ENCODE measurements around the gene CD300LB.
"Not testable (repeated sequence)": the region's sequence is repeated elsewhere in the genome, so short reads cannot be mapped to it uniquely, and the experiment has no call there.

The CD300LB gene

GRCh38 chr17:74514632-74515334 lies 16.5 kb downstream of the CD300LB start:
- H3K36me3 Mint-ChIP-seq = peaks cover 10% of the 10 kb centered on the region
- peaks cover 23% of the 10 kb centered on the region for H3K9me3 Mint-ChIP-seq
- H3K27me3 Mint-ChIP-seq = peaks cover 66% of the 10 kb centered on the region
- DNase-seq = peak; percentile 66
- H3K4me3 Mint-ChIP-seq = peak overlapping the region; percentile 67
- H3K4me1 Mint-ChIP-seq = peaks cover 6% of the 10 kb centered on the region
- peak overlapping the region; percentile 91 for H3K27ac Mint-ChIP-seq
- CTCF ChIA-PET = no interaction called here

DNA sequence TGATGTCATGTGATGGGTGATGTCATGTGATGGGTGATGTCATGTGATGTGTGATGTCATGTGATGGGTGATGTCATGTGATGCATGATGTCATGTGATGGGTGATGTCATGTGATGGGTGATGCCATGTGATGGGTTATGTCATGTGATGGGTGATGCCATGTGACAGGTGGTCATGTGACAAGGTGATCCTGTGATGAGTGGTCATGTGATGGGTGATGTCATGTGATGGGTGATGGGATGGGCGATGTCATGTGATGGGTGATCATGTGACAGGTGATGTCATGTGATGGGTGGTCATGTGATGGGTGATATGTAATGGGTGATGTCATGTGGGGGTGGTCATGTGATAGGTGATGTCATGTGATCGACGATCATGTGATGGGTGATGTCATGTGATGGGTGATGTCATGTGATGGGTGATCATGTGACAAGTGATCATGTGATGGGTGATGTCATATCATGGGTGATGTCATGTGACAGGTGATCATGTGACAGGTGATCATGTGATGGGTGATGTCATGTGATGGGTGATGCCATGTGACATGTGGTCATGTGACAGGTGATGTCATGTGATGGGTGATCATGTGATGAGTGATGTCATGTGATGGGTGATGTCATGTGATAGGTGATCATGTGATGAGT lies 17.2 kb downstream of the CD300LB start:
- H3K4me3 Mint-ChIP-seq = peak overlapping the region; percentile 67
- H3K9me3 Mint-ChIP-seq = peaks cover 23% of the 10 kb centered on the region
- DNase-seq = peak; percentile 65
- peaks cover 63% of the 10 kb centered on the region for H3K27me3 Mint-ChIP-seq
- H3K27ac Mint-ChIP-seq = peak overlapping the region; percentile 91
- peaks cover 6% of the 10 kb centered on the region for H3K4me1 Mint-ChIP-seq
- CTCF ChIA-PET = no interaction called here
- peaks cover 10% of the 10 kb centered on the region for H3K36me3 Mint-ChIP-seq

DNA sequence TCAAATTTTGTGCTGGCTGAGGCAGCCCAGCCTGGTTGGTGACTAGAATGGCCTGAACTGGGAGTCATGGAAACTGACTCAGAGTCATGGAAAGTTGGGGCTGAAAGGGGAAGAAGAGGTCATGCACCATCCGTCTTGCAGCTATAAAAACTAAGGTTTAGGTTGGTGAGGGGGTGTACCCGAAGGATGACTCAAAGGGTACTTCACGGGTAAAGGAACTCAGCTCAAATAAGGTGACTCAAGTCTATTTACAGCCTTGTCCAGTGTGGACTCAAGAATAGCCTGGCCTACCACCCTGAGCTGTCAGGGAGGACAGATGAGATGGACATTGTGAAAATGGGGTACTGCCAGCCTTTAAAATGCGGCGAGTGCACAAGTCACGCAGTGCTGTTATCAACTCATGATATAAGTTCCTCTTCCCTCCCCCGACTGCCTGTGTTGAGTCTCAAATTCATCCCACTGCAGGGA lies 18.6 kb downstream of the CD300LB start:
- CTCF ChIA-PET = interaction anchor here (0.8 to 1.5 kb wide), 2 partner anchors 19 to 54 kb away, joined by 3 read pairs; no protein-coding TSS in a partner anchor
- Mint-ChIP-seq H3K4me1 (peaks cover 6% of the 10 kb centered on the region), H3K27me3 (peaks cover 68% of the 10 kb centered on the region), H3K9me3 (peaks cover 15% of the 10 kb centered on the region), H3K4me3 (no peak overlapping the region), H3K27ac (no peak overlapping the region), H3K36me3 (peaks cover 10% of the 10 kb centered on the region)
- no peak for DNase-seq

DNA sequence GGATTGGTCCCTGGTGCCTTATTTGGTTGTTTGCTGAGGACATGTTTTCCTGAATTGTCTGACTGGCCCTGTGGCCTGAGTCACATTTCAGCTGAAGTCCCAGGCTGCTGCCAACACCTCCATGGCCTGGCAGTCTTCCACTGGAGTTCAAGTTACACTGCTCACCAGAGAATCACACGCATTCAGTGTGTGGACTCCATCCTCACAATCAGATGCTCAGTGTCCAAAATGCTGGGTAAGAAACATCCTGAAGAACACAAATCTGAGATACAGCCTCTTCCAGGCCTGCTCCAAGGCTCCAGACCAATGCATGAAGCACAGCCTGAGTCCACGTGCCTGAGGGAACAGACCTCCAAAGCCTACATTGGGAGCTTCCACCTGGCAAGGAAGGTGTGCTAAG lies 19.2 kb downstream of the CD300LB start:
- Mint-ChIP-seq H3K36me3 (peaks cover 10% of the 10 kb centered on the region), H3K27me3 (peaks cover 67% of the 10 kb centered on the region), H3K9me3 (peaks cover 15% of the 10 kb centered on the region), H3K4me1 (peaks cover 6% of the 10 kb centered on the region), H3K27ac (no peak overlapping the region), H3K4me3 (no peak overlapping the region)
- no peak for DNase-seq
- CTCF ChIA-PET = interaction anchor here (0.6 to 1.5 kb wide), 3 partner anchors 20 to 67 kb away, joined by 3 read pairs; no protein-coding TSS in a partner anchor

DNA sequence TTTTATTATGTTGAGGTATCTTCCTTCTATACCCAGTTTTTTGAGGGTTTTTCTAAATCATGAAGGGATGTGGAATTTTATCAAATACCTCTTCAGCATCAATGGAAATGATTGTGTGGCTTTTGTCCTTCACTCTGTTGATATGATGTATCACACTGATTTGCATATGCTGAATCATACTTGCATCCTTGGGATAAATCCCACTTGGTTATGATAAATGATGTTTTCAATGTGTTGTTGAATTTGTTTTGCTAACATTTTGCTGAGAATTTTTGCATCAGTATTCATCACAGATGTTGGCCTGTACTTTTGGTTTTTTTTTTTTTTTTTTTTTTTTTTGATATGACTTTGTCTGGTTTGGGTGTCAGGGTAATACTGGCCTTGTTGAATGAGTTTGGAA lies 23.1 kb downstream of the CD300LB start:
- H3K4me3 Mint-ChIP-seq = no peak overlapping the region
- no peaks in the 10 kb centered on the region for H3K36me3 Mint-ChIP-seq
- H3K27ac Mint-ChIP-seq = no peak overlapping the region
- DNase-seq = no peak
- H3K27me3 Mint-ChIP-seq = peaks cover 41% of the 10 kb centered on the region
- no peaks in the 10 kb centered on the region for H3K4me1 Mint-ChIP-seq
- H3K9me3 Mint-ChIP-seq = no peaks in the 10 kb centered on the region
- CTCF ChIA-PET = no interaction called here

DNA sequence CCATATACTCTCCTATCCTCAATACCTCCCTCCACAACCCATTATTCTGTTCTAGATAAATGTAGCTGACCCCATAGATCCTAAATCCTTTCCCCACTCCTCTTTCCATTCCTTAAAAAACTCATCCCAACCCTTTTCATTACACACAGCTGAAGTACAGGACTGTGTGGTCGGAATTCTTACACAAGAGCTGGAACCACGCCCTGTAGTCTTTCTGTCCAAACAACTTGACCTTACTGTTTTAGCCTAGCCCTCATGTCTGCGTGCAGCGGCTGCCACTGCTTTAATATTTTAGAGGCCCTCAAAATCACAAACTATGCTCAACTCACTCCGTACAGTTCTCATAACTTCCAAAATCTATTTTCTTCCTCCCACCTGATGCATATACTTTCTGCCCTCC lies 27.3 kb downstream of the CD300LB start:
- DNase-seq, CTCF ChIA-PET, H3K36me3 Mint-ChIP-seq, H3K4me3 Mint-ChIP-seq, H3K27ac Mint-ChIP-seq, H3K9me3 Mint-ChIP-seq, H3K4me1 Mint-ChIP-seq: not testable (repeated sequence)
- H3K27me3 Mint-ChIP-seq = peaks cover 17% of the 10 kb centered on the region

GRCh38 chr17:74502861-74503260 lies 28.4 kb downstream of the CD300LB start:
- H3K9me3 Mint-ChIP-seq = no peaks in the 10 kb centered on the region
- CTCF ChIA-PET = interaction anchor here (0.9 to 1.6 kb wide), 2 partner anchors 9 to 124 kb away, joined by 5 read pairs; no protein-coding TSS in a partner anchor
- DNase-seq = no peak
- no peak overlapping the region for H3K27ac Mint-ChIP-seq
- H3K36me3 Mint-ChIP-seq = no peaks in the 10 kb centered on the region
- H3K4me1 Mint-ChIP-seq = no peaks in the 10 kb centered on the region
- no peak overlapping the region for H3K4me3 Mint-ChIP-seq
- H3K27me3 Mint-ChIP-seq = peaks cover 14% of the 10 kb centered on the region

DNA sequence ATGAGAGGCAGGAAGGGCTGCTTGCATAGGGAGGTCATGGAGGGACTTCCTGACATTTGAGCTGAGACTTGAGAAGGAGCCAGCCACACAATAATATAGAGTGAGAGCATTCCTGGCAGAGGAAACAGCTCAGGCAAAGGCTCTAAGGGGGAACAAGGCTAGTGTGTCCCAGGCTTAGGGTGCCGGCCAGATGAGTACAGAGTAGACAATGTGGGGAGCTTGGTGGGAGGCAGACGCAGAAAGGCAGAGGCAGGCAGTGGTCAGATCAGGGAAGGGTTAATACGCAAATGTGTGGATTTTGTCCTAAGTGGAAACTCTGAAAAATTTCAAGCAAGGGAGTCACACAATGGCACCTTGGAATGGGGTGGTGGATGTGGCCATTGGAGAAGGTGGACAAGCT lies 31.3 kb downstream of the CD300LB start:
- Mint-ChIP-seq H3K9me3 (no peaks in the 10 kb centered on the region), H3K27ac (no peak overlapping the region), H3K4me3 (no peak overlapping the region), H3K27me3 (peaks cover 23% of the 10 kb centered on the region), H3K36me3 (no peaks in the 10 kb centered on the region), H3K4me1 (no peaks in the 10 kb centered on the region)
- no peak for DNase-seq
- CTCF ChIA-PET = interaction anchor here (0.7 to 1.1 kb wide), 3 partner anchors 62 to 237 kb away, joined by 3 read pairs; no protein-coding TSS in a partner anchor

DNA sequence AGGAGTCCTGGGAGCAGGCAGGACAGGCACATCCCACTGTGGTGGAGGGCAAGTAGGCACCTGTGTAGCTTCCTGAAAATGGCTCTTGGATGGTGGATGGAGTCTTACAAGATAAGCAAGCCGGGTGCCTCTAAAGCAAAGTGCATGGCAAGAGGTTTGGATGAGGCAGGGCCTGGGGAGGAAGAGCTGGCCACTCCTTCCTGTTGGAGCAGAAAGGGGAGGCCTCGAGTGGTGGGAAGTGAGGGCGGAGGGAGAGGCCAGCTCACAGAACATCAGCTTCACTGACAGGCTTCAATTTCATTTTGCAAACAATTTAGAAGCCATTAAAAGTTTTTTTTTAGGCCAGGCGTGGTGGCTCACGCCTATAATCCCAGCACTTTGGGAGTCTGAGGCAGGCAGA lies 33.8 kb downstream of the CD300LB start:
- H3K4me3 Mint-ChIP-seq = no peak overlapping the region
- H3K4me1 Mint-ChIP-seq = peaks cover 5% of the 10 kb centered on the region
- CTCF ChIA-PET = interaction anchor here (1.4 kb wide), 1 partner anchor 119 kb away, joined by 3 read pairs; no protein-coding TSS in a partner anchor
- DNase-seq = no peak
- H3K36me3 Mint-ChIP-seq = no peaks in the 10 kb centered on the region
- H3K27ac Mint-ChIP-seq = no peak overlapping the region
- H3K27me3 Mint-ChIP-seq = peaks cover 36% of the 10 kb centered on the region
- H3K9me3 Mint-ChIP-seq = no peaks in the 10 kb centered on the region

DNA sequence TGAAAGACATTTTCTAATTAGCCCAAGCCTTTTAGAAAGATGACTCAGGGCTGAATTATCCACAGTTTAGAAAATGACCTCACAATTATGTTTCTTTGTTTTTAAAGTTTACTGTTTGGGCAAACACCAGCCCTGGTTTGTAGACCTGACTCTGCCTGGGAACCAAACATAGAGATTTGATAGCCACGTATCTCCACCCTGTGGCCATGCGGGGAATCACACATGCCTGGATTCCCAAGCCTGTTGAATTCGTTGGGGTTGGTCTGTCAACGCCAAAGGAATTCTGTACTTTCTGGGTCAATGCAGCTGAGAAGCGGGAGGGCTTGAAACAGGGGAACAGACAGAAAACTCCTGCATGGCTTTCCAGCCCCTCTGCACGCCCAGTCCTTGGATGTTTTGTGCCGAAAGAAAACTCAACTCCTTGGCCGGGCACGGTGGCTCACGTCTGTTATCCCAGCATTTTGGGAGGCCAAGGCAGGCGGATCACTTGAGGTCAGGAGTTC lies 37.9 kb downstream of the CD300LB start:
- peaks cover 8% of the 10 kb centered on the region for H3K4me1 Mint-ChIP-seq
- H3K36me3 Mint-ChIP-seq = peaks cover 5% of the 10 kb centered on the region
- no peak overlapping the region for H3K27ac Mint-ChIP-seq
- no peak overlapping the region for H3K4me3 Mint-ChIP-seq
- peak; percentile 80 for DNase-seq
- H3K9me3 Mint-ChIP-seq = peaks cover 3% of the 10 kb centered on the region
- peaks cover 52% of the 10 kb centered on the region for H3K27me3 Mint-ChIP-seq
- CTCF ChIA-PET = interaction anchor here (0.9 to 5.1 kb wide), 7 partner anchors 9 to 126 kb away, joined by 3 to 55 read pairs (median 6); partner anchors contain the start of gene GPR142

DNA sequence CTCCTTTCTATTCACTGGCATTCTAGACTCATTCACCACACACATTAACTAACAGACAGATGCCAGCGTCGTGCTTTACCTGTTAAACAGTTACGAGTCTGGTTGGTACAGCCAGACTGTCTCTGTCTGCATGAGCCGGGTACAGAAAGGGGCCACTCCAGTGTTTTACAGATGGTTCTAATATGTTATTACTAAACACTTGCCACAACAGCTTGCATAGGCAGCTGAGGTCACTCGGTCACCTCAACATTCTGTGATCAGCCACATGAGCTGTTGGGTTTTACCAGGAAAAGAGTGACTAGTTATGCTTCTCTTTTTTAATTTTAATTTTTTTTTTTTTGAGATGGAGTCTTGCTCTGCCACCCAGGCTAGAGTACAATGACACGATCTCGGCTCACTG lies 39.6 kb downstream of the CD300LB start:
- CTCF ChIA-PET = interaction anchor here (0.8 to 5.1 kb wide), 4 partner anchors 32 to 123 kb away, joined by 3 to 55 read pairs (median 14); no protein-coding TSS in a partner anchor
- Mint-ChIP-seq H3K36me3 (peaks cover 12% of the 10 kb centered on the region), H3K9me3 (peaks cover 3% of the 10 kb centered on the region), H3K27me3 (peaks cover 56% of the 10 kb centered on the region), H3K27ac (no peak overlapping the region), H3K4me3 (no peak overlapping the region), H3K4me1 (peaks cover 8% of the 10 kb centered on the region)
- DNase-seq = no peak

- no peak overlapping the region for H3K4me3 Mint-ChIP-seq
- peaks cover 3% of the 10 kb centered on the region for H3K9me3 Mint-ChIP-seq
- peaks cover 12% of the 10 kb centered on the region for H3K36me3 Mint-ChIP-seq
- CTCF ChIA-PET = interaction anchor here (1.1 to 5.1 kb wide), 3 partner anchors 34 to 123 kb away, joined by 3 to 55 read pairs (median 5); partner anchors contain the start of gene GPR142
- H3K4me1 Mint-ChIP-seq = peaks cover 8% of the 10 kb centered on the region
- H3K27me3 Mint-ChIP-seq = peaks cover 54% of the 10 kb centered on the region
- DNase-seq = no peak
- H3K27ac Mint-ChIP-seq = no peak overlapping the region
Measured at GRCh38 chr17:74490716-74491115, 40.6 kb downstream of the CD300LB start.

- H3K27me3 Mint-ChIP-seq = peaks cover 61% of the 10 kb centered on the region
Measured at GRCh38 chr17:74488276-74488675, 43.0 kb downstream of the CD300LB start.

DNA sequence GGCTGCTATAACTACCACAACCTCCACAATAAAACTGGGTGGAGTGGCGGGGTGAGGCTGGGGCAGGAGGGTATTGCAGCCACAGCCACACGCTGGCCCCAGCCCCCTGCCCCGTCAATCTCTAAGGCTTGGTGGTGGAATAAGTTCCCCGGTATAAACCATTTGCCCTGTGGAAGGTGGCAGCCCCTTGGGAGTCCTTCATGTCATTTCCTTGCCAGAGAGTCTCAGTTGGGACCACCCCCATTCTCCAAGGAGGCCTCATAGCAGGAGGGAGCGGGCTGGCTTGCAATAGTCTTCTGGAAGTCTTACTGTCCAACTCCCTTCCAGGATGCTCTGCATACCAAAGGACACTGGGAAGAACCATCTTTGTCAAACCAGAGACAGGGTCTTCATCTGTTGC lies 45.4 kb downstream of the CD300LB start:
- no peak overlapping the region for H3K27ac Mint-ChIP-seq
- H3K4me1 Mint-ChIP-seq = peaks cover 7% of the 10 kb centered on the region
- H3K36me3 Mint-ChIP-seq = peaks cover 32% of the 10 kb centered on the region
- CTCF ChIA-PET = no interaction called here
- H3K27me3 Mint-ChIP-seq = peaks cover 76% of the 10 kb centered on the region
- peaks cover 3% of the 10 kb centered on the region for H3K9me3 Mint-ChIP-seq
- no peak for DNase-seq
- H3K4me3 Mint-ChIP-seq = no peak overlapping the region

More at GRCh38 chr17:74488276-74488675, 43.0 kb downstream of the CD300LB start:
- CTCF ChIA-PET = interaction anchor here (1.2 to 1.8 kb wide), 2 partner anchors 31 to 120 kb away, joined by 3 to 11 read pairs; no protein-coding TSS in a partner anchor
- not testable (repeated sequence) for H3K9me3 Mint-ChIP-seq, H3K27ac Mint-ChIP-seq, DNase-seq, H3K4me3 Mint-ChIP-seq, H3K4me1 Mint-ChIP-seq
- H3K36me3 Mint-ChIP-seq = peaks cover 21% of the 10 kb centered on the region
